Endodermal cell (in vitro differentiated cells): Measurements from ENCODE around the gene CMIP. TPM values are rescaled to one million over a fixed set of nuclear protein-coding genes. Genes with fewer than 3 reads are reported as not detected.

ENCODE experiments used
- DNase-seq: peaks from one replicate; pipeline ENCODE4 v3.0.0-alpha.2; 2017
- H3K27ac ChIP-seq: 2 replicates; pipeline ENCODE4 v1.5.1; 2013; ENCODE audit warnings: mild to moderate bottlenecking, low read depth, low read length, moderate library complexity
- H3K27me3 ChIP-seq: 2 replicates; pipeline ENCODE4 v1.6.1; 2013; ENCODE audit warnings: mild to moderate bottlenecking, low read length, moderate library complexity; ENCODE audit not compliant: insufficient read depth, control insufficient read depth, poor library complexity, severe bottlenecking
- H3K36me3 ChIP-seq: 2 replicates; pipeline ENCODE4 v1.7.0; 2013; ENCODE audit warnings: mild to moderate bottlenecking, low read length, moderate library complexity; ENCODE audit not compliant: control insufficient read depth, insufficient read depth
- H3K4me1 ChIP-seq: one replicate; pipeline ENCODE4 v1.7.0; 2013; ENCODE audit warnings: low read length; ENCODE audit not compliant: control insufficient read depth, insufficient read depth
- H3K4me3 ChIP-seq: 2 replicates; pipeline ENCODE4 v1.5.1; 2013; ENCODE audit warnings: mild to moderate bottlenecking, low read length, moderate library complexity
- H3K9ac ChIP-seq: 2 replicates; pipeline ENCODE4 v1.6.1; 2013; ENCODE audit warnings: mild to moderate bottlenecking, low read length, moderate library complexity; ENCODE audit not compliant: poor library complexity, severe bottlenecking; ENCODE audit errors: extremely low read depth
- H3K9me3 ChIP-seq: 2 replicates; pipeline ENCODE4 v1.6.1; 2013; ENCODE audit warnings: mild to moderate bottlenecking, low read length, moderate library complexity; ENCODE audit not compliant: control insufficient read depth
- H3K27ac Mint-ChIP-seq: 2 replicates; pipeline ENCODE4 v1.8.0; 2020; ENCODE audit warnings: mixed read lengths
- H3K27me3 Mint-ChIP-seq: 2 replicates; pipeline ENCODE4 v1.8.0; 2021; ENCODE audit warnings: mild to moderate bottlenecking, mixed read lengths; ENCODE audit not compliant: insufficient read depth
- H3K36me3 Mint-ChIP-seq: 2 replicates; pipeline ENCODE4 v1.8.0; 2020; ENCODE audit warnings: low read depth, mixed read lengths
- H3K4me1 Mint-ChIP-seq: 2 replicates; pipeline ENCODE4 v1.8.0; 2020; ENCODE audit warnings: mixed read lengths
- H3K4me3 Mint-ChIP-seq: 2 replicates; pipeline ENCODE4 v1.8.0; 2020; ENCODE audit warnings: mild to moderate bottlenecking, moderate library complexity, mixed read lengths
- H3K9me3 Mint-ChIP-seq: 2 replicates; pipeline ENCODE4 v1.8.0; 2020; ENCODE audit warnings: mild to moderate bottlenecking, mixed read lengths
- WGBS, 2 experiments: methylation state at CpG; one replicate each; pipeline versions ENCODE4 v1.1.5 to v1.1.7; 2013; ENCODE audit warnings: missing lambda C conversion rate in 2 of 2, mixed read lengths in 1 of 2; ENCODE audit not compliant: insufficient coverage in 1 of 2, insufficient read length in 1 of 2; 5-methylcytosine and 5-hydroxymethylcytosine counted together
- total RNA-seq, 2 donors: library from RNA; stranded (reverse); fragmentation: NEBNext Ultra II Directional in 1 of 2; extraction: Animal tissue kit (Norgen Biotek cat#: 25700) in 1 of 2; gene quantifications; 2 replicates in 1 of 2; 3 replicates in 1 of 2; pipeline ENCODE4 v1.2.1, GENCODE V29; 2021
- TF ChIP-seq, protein P1 (sequence below): fragments of 200-600 bp; sonication (generic); conservative IDR thresholded peaks from 2 replicates; pipeline ENCODE4 v1.5.0; 2021; ENCODE audit warnings: antibody characterized with exemption, mild to moderate bottlenecking

CMIP gene
- total RNA-seq, 2 donors from 2014 or later: 64.0 to 64.7 TPM

DNA sequence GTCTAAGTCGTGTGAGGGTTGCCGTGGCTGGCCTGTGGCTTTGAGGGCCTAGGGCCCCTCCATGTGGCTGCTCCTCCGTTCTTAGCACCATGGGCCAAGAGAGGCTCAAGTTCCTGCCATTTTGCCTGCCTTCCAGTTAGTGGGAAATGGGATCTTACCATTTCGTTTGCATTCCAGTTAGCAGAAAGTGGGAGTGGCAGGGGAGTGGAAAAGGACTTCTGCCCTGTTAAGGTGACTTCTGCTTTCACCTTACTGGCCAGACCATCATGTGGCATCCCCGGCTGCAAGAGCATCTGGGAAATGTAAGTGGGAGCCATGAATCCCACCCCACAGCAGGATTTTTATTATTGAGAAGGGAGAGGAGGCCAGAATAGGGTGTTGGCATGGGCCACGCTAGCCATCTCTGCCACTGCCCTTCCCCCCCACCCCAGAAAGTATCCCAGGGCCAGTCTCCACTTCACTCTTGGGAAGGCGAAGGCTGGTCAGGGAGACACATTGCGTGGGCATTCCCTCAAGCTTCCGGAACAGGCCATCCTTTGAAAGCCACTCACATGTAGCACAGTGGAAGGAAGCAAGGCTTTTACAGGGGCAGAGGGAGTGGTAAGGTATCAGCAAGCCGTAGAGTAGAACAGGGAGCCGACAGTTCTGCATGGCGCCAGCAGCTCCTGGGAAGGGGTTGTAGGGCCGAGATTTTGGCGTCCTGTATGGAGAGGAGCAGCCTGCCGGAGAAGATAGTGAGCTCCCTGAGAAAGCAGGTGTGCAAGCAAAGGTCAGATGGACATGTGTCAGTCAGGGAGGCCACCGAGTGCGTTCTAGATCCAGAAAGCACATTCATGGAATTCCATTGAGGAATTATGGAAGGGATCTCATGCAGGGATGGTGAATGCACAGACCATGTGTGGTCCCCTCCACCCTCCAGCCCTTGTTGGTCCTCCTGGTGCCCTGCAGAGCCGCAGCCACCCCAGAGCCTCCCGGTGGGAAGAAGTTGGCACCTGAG is 33.4 kb downstream of the CMIP start:
- Mint-ChIP-seq H3K27ac (peak overlapping the region; percentile 36), H3K4me1 (peaks cover 41% of the 10 kb centered on the region), H3K9me3 (no peaks in the 10 kb centered on the region), H3K4me3 (no peak overlapping the region), H3K27me3 (no peaks in the 10 kb centered on the region), H3K36me3 (peaks cover 32% of the 10 kb centered on the region)
- Histone ChIP-seq H3K27me3 (no peaks in the 10 kb centered on the region), H3K4me3 (no peak overlapping the region), H3K9me3 (no peaks in the 10 kb centered on the region), H3K27ac (no peak overlapping the region), H3K9ac (no peak overlapping the region), H3K4me1 (peaks cover 5% of the 10 kb centered on the region), H3K36me3 (peaks cover 17% of the 10 kb centered on the region)
- TF ChIP-seq, protein P1, sequence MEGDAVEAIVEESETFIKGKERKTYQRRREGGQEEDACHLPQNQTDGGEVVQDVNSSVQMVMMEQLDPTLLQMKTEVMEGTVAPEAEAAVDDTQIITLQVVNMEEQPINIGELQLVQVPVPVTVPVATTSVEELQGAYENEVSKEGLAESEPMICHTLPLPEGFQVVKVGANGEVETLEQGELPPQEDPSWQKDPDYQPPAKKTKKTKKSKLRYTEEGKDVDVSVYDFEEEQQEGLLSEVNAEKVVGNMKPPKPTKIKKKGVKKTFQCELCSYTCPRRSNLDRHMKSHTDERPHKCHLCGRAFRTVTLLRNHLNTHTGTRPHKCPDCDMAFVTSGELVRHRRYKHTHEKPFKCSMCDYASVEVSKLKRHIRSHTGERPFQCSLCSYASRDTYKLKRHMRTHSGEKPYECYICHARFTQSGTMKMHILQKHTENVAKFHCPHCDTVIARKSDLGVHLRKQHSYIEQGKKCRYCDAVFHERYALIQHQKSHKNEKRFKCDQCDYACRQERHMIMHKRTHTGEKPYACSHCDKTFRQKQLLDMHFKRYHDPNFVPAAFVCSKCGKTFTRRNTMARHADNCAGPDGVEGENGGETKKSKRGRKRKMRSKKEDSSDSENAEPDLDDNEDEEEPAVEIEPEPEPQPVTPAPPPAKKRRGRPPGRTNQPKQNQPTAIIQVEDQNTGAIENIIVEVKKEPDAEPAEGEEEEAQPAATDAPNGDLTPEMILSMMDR: no peak
- no peak for DNase-seq
- WGBS, 2 experiments: 91 to 95% methylated on average over 16 to 19 of the region's 19 CpGs

DNA sequence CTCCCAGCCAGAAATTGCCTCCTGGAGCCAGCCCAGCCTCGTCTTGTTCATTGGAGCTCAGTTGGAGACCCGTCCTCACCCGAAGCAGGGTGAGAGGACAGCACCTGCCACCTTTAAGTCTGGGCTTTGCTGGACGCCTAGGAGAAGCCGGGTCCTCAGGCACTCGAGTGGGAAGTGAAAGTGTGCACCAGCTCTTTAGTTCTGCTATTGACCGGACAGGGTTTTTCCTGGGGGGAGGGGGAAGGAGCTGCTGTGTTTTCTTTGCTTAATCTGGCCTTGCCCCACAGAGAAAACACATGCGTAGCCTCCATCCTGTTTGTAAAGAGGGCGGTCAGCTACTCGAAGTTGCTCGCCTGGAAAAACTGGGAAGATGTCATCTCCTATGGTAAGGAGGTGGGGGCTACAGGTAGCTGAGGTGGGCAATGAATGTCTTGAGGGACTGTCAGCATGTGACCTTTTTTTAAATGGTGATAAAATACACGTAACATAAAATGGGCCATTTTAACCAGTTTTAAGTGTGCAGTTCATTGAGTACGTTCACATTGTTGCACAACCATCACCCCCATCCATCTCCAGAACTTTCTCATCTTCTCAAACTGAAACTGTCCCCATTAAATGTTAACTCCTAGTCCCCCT is 34.4 kb downstream of the CMIP start:
- Histone ChIP-seq H3K4me3 (no peak overlapping the region), H3K9me3 (no peaks in the 10 kb centered on the region), H3K27me3 (no peaks in the 10 kb centered on the region), H3K36me3 (peaks cover 20% of the 10 kb centered on the region), H3K27ac (no peak overlapping the region), H3K4me1 (peaks cover 5% of the 10 kb centered on the region), H3K9ac (no peak overlapping the region)
- Mint-ChIP-seq H3K9me3 (no peaks in the 10 kb centered on the region), H3K36me3 (peaks cover 36% of the 10 kb centered on the region), H3K4me3 (no peak overlapping the region), H3K4me1 (peaks cover 37% of the 10 kb centered on the region), H3K27ac (no peak overlapping the region), H3K27me3 (no peaks in the 10 kb centered on the region)
- TF ChIP-seq, protein P1: no peak
- WGBS, 2 experiments: 88 to 89% methylated on average over 8 to 13 of the region's 13 CpGs
- no peak for DNase-seq

DNA sequence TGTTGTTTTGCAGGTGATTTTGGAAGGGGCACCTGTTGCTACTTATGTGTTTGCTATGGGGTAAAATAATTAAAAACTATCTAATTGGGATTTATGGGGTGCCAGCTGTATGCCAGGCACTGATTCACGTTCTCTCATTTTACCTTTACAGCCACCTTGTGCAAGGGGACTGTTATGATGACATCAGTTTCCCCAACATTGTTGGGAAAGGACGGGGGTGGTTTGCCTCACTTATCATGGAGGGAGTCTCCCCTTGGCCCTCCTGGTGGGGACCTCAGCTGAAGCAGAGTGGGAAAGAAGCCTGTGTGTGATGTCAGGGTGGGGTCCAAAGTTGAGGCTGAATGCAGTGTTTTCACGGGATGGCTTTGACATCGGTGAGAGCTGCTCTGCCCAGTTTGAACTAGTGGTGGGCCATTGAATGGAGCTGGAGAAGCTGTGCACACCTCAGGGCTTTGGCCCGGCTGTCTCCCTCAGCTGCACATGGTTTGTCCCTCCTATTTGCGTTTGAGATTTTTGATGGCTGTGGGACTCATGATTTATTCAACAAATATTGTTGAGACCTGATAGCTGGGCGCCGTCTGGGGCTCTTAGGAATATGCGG is 36.1 kb downstream of the CMIP start:
- no peak overlapping the region for H3K27ac ChIP-seq
- peaks cover 5% of the 10 kb centered on the region for H3K4me1 ChIP-seq
- H3K9me3 ChIP-seq: no peaks in the 10 kb centered on the region
- Mint-ChIP-seq H3K36me3 (peaks cover 32% of the 10 kb centered on the region), H3K9me3 (no peaks in the 10 kb centered on the region), H3K4me1 (peaks cover 43% of the 10 kb centered on the region), H3K4me3 (no peak overlapping the region), H3K27me3 (no peaks in the 10 kb centered on the region), H3K27ac (no peak overlapping the region)
- H3K9ac ChIP-seq: no peak overlapping the region
- TF ChIP-seq, protein P1: no peak
- whole genome bisulfite sequencing, 2 experiments: 88 to 96% methylated on average over 8 to 9 of the region's 9 CpGs
- H3K27me3 ChIP-seq: no peaks in the 10 kb centered on the region
- peaks cover 25% of the 10 kb centered on the region for H3K36me3 ChIP-seq
- H3K4me3 ChIP-seq: no peak overlapping the region
- DNase-seq: no peak
